ENCODE measurements around the gene POT1. TPM values are rescaled to one million over a fixed set of nuclear protein-coding genes. Genes with fewer than 3 reads are reported as not detected.

The POT1 gene
- total and polyA plus RNA-seq, 2 of the 8 experiments (the other 6 are each of a cell fraction or from before 2014, with no cell fraction given), result 13.1 to 22.8 TPM

DNA sequence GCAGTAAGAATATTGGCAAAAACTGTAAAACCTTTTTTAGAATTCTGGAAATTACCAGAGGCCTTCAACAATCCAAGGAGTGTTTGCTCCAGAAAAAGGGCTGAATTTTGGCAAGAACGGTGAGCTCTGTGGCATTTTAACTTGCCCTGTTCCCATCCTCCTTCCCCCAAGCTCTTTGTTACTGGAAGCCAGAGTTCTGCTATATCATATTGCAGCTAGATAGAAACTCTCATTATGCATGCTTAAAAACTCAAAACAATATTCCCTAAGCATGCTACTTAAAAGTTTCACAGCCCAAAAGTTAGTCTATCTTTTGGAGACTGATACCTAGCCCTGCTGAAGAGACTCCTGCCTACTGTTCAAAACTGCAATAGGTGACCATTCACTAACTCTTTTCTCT lies 93.5 kb downstream of the POT1 start:
- DNase-seq (ENCODE audit: low read depth in 1 of 2, low spot score in 2 of 2) (no peak), FAIRE-seq (no peak)
- Histone ChIP-seq H4K8ac (ENCODE audit: extremely low read depth, insufficient read depth, low read length) (no peak overlapping the region), H3K4me3 (ENCODE audit: extremely low read depth in 1 of 4, insufficient read depth in 2 of 4, low read depth in 3 of 4, low read length in 4 of 4) (no peak overlapping the region), H3K9ac (replicated peaks in 1 of 4; ENCODE audit: extremely low read depth in 1 of 4, low read depth in 3 of 4, low read length in 3 of 4) (no peak overlapping the region), H2AFZ (ENCODE audit: low read length) (no peak overlapping the region), H2BK15ac (ENCODE audit: low read length) (no peak overlapping the region), H3K4me2 (ENCODE audit: insufficient read depth in 1 of 2, low read depth in 2 of 2, low read length in 2 of 2) (no peak overlapping the region), H3K27me3 (replicated peaks in 1 of 4; ENCODE audit: control insufficient read depth in 3 of 4, extremely low read depth in 1 of 4, insufficient read depth in 3 of 4, low read length in 3 of 4) (no peaks in the 10 kb centered on the region), H3K23ac (ENCODE audit: insufficient read length) (no peak overlapping the region), H2AK5ac (ENCODE audit: low read depth, low read length) (no peak overlapping the region), H3K14ac (ENCODE audit: insufficient read length) (no peak overlapping the region), H4K91ac (replicated peaks; ENCODE audit: insufficient read length, low read length) (no peak overlapping the region), H2BK12ac (ENCODE audit: low read depth, low read length) (no peak overlapping the region), H2BK120ac (replicated peaks; ENCODE audit: low read depth, low read length) (no peak overlapping the region), H3K4ac (replicated peaks; ENCODE audit: insufficient read length, low read depth, low read length) (no peak overlapping the region), H3K36me3 (ENCODE audit: control insufficient read depth in 2 of 4, insufficient read depth in 4 of 4, low read length in 3 of 4) (peaks cover 0 to 3% (median 0%) of the 10 kb centered on the region in 4 experiments; a peak in 2 of 8 replicates), H3K4me1 (replicated peaks in 1 of 4; ENCODE audit: control insufficient read depth in 3 of 4, insufficient read depth in 4 of 4, low read length in 3 of 4) (peaks cover 0 to 5% (median 0%) of the 10 kb centered on the region in 4 experiments; a peak in 1 of 7 replicates), H2BK20ac (ENCODE audit: low read length) (no peak overlapping the region), H3K18ac (ENCODE audit: extremely low read depth, low read length) (no peak overlapping the region), H3K79me2 (ENCODE audit: control insufficient read depth in 1 of 2, insufficient read depth in 2 of 2, low read length in 2 of 2) (no peaks in the 10 kb centered on the region), H3K27ac (ENCODE audit: low read depth, low read length) (no peak overlapping the region), H3K56ac (replicated peaks; ENCODE audit: insufficient read length, low read depth, low read length) (no peak overlapping the region), H3K9me3 (ENCODE audit: insufficient read depth in 2 of 2, low read depth in 1 of 2, low read length in 1 of 2) (no peaks in the 10 kb centered on the region), H2BK5ac (ENCODE audit: low read depth, low read length) (no peak overlapping the region), H4K20me1 (replicated peaks in 1 of 2; ENCODE audit: control insufficient read depth in 1 of 2, insufficient read depth in 2 of 2, low read length in 2 of 2) (no peaks in the 10 kb centered on the region), H3K23me2 (ENCODE audit: low read depth, low read length) (no peaks in the 10 kb centered on the region), H3K79me1 (ENCODE audit: low read depth, low read length) (no peaks in the 10 kb centered on the region), H4K5ac (ENCODE audit: insufficient read length, low read depth, low read length) (no peak overlapping the region)
- CTCF ChIA-PET (ENCODE audit: partially characterized antibody), result interaction anchor here (1.1 kb wide), 1 partner anchor 22 kb away, joined by 3 read pairs; no protein-coding TSS in a partner anchor
- TF ChIP-seq NRF1 (IDR thresholded peaks at IDR 0.05; ENCODE audit: low read depth, low read length) (no peak), ATF3 (IDR thresholded peaks at IDR 0.05; ENCODE audit: insufficient read depth, low read depth, low read length) (no peak), CBX5 (IDR thresholded peaks at IDR 0.05; ENCODE audit: low read depth, low read length) (no peak), RXRA (IDR thresholded peaks at IDR 0.05; ENCODE audit: insufficient read depth, low read depth, low read length) (no peak), YY1 (IDR thresholded peaks at IDR 0.05; ENCODE audit: low read depth, low read length) (no peak), RFX5 (IDR thresholded peaks at IDR 0.05; ENCODE audit: borderline replicate concordance, low read depth, low read length) (no peak), POLR2A (IDR thresholded peaks at IDR 0.05; ENCODE audit: control extremely low read depth in 1 of 2, low read depth in 2 of 2, low read length in 2 of 2) (no peak), HDAC6 (IDR thresholded peaks at IDR 0.05; ENCODE audit: low read depth, low read length) (no peak), KDM4A (IDR thresholded peaks at IDR 0.05; ENCODE audit: low read depth, low read length, severe bottlenecking) (no peak)
- 94% methylated on average over 1 of the region's 1 CpG; no CpG with 5 or more reads in 1 of the 2 experiments for WGBS, 2 experiments (ENCODE audit: extremely low coverage in 1 of 2, insufficient coverage in 1 of 2, insufficient read length in 1 of 2, insufficient replicate concordance in 2 of 2, low coverage in 1 of 2, low lambda C conversion rate in 2 of 2, missing lambda C conversion rate in 1 of 2)
- POLR2A ChIA-PET (ENCODE audit: partially characterized antibody), result no interaction called here
